AG09309 (cell line): ENCODE data around the gene TNFRSF19.
"Not testable (repeated sequence)": the region's sequence is repeated elsewhere in the genome, so short reads cannot be mapped to it uniquely, and the experiment has no call there.

ENCODE experiments used
- DNase-seq: peaks from one replicate; pipeline ENCODE4 v3.0.0-alpha.2; 2010; ENCODE audit warnings: low read depth
- H3K4me3 ChIP-seq: 2 replicates; pipeline ENCODE4 v1.5.1; 2011; ENCODE audit warnings: mild to moderate bottlenecking, low read depth, low read length, moderate library complexity; ENCODE audit not compliant: control insufficient read depth
- CTCF ChIP-seq: IDR thresholded peaks from 2 replicates; pipeline ENCODE4 v1.5.1; 2011; ENCODE audit warnings: mild to moderate bottlenecking, low read depth, low read length, inconsistent platforms; ENCODE audit not compliant: insufficient read depth, control insufficient read depth; ENCODE audit errors: missing control alignments

Gene TNFRSF19

GRCh38 chr13:23570099-23570920 is at the start of gene TNFRSF19:
Gene TNFRSF19, plus strand, starts transcription at chr13:23570412. Its CDS starts 19,772 bp downstream, at chr13:23590184.
- peak within 1 kb of the TSS; percentile 4; the same call in 1 of the 2 replicates for H3K4me3 ChIP-seq
- peak; percentile 21 for DNase-seq
- TF ChIP-seq CTCF = no peak

GRCh38 chr13:23529926-23530325 is 40.3 kb upstream of the TNFRSF19 start:
- not testable (repeated sequence) for DNase-seq, H3K4me3 ChIP-seq

GRCh38 chr13:23531446-23531845 is 38.8 kb upstream of the TNFRSF19 start:
- no peak for DNase-seq
- TF ChIP-seq CTCF = no peak
- no peak overlapping the region for H3K4me3 ChIP-seq

GRCh38 chr13:23534090-23534489 is 36.1 kb upstream of the TNFRSF19 start:
- TF ChIP-seq CTCF = no peak
- DNase-seq = no peak
- no peak overlapping the region for H3K4me3 ChIP-seq

- no peak for DNase-seq
- no peak overlapping the region for H3K4me3 ChIP-seq
- TF ChIP-seq CTCF = no peak
Measured at GRCh38 chr13:23541221-23541824, 28.9 kb upstream of the TNFRSF19 start.

- no peak for TF ChIP-seq CTCF
- H3K4me3 ChIP-seq = no peak overlapping the region
- DNase-seq = no peak
Measured at GRCh38 chr13:23544668-23545067, 25.5 kb upstream of the TNFRSF19 start.

GRCh38 chr13:23547000-23547590 is 23.1 kb upstream of the TNFRSF19 start:
- DNase-seq = no peak
- peak overlapping the region; percentile 62 for H3K4me3 ChIP-seq
- TF ChIP-seq CTCF = no peak
